GM23248 (cell line): ENCODE data around the gene KLHL28. TPM values are rescaled to one million over a fixed set of nuclear protein-coding genes. Genes with fewer than 3 reads are reported as not detected.

Experiments used
- DNase-seq: peaks from one replicate; pipeline ENCODE4 v3.0.0-alpha.2; 2015
- H2AFZ ChIP-seq: fragments of 200-600 bp; sonication (generic); 2 replicates; pipeline ENCODE4 v1.6.1; 2016; ENCODE audit warnings: antibody characterized with exemption
- H3F3A ChIP-seq: fragments of 200-600 bp; sonication (generic); 2 replicates; pipeline ENCODE4 v1.6.1; 2016; ENCODE audit warnings: mild to moderate bottlenecking, antibody characterized with exemption, mixed run types; ENCODE audit not compliant: insufficient read depth
- H3K27ac ChIP-seq: fragments of 200-600 bp; sonication (generic); 2 replicates; pipeline ENCODE4 v1.5.1; 2016; ENCODE audit warnings: mild to moderate bottlenecking
- H3K27me3 ChIP-seq: fragments of 200-600 bp; sonication (generic); replicated peaks from 2 replicates; pipeline ENCODE4 v1.6.1; 2016; ENCODE audit warnings: mild to moderate bottlenecking; ENCODE audit not compliant: insufficient read depth
- H3K36me3 ChIP-seq: fragments of 200-600 bp; sonication (generic); 2 replicates; pipeline ENCODE4 v1.6.1; 2016; ENCODE audit warnings: low read depth, mild to moderate bottlenecking
- H3K4me1 ChIP-seq: fragments of 200-600 bp; sonication (generic); 2 replicates; pipeline ENCODE4 v1.6.1; 2016; ENCODE audit warnings: mild to moderate bottlenecking; ENCODE audit not compliant: insufficient read depth
- H3K4me2 ChIP-seq: fragments of 200-600 bp; sonication (generic); one replicate; pipeline ENCODE4 v1.6.1; 2016; ENCODE audit warnings: mild to moderate bottlenecking; ENCODE audit not compliant: unreplicated experiment
- H3K4me3 ChIP-seq: fragments of 200-600 bp; sonication (generic); 2 replicates; pipeline ENCODE4 v1.5.1; 2016; ENCODE audit warnings: mild to moderate bottlenecking
- H3K79me2 ChIP-seq: fragments of 200-600 bp; sonication (generic); 2 replicates; pipeline ENCODE4 v1.6.1; 2016; ENCODE audit warnings: mild to moderate bottlenecking; ENCODE audit not compliant: insufficient read depth
- H3K9ac ChIP-seq: fragments of 200-600 bp; sonication (generic); 2 replicates; pipeline ENCODE4 v1.6.1; 2016; ENCODE audit warnings: mild to moderate bottlenecking
- H3K9me2 ChIP-seq: fragments of 200-600 bp; sonication (generic); 2 replicates; pipeline ENCODE4 v1.6.1; 2016; ENCODE audit warnings: mixed run types, mild to moderate bottlenecking, moderate library complexity; ENCODE audit not compliant: insufficient read depth
- H3K9me3 ChIP-seq: fragments of 200-600 bp; sonication (generic); one replicate; pipeline ENCODE4 v1.6.1; 2017; ENCODE audit warnings: low read depth
- H4K20me1 ChIP-seq: fragments of 200-600 bp; sonication (generic); 2 replicates; pipeline ENCODE4 v1.6.0; 2016; ENCODE audit not compliant: insufficient read depth
- EZH2 ChIP-seq: fragments of 200-600 bp; sonication (generic); IDR thresholded peaks from 2 replicates; pipeline ENCODE4 v1.6.1; 2018; ENCODE audit warnings: antibody characterized with exemption, mild to moderate bottlenecking; ENCODE audit not compliant: insufficient read depth, poor library complexity, severe bottlenecking
- EZH2phosphoT487 ChIP-seq: fragments of 200-600 bp; sonication (generic); IDR thresholded peaks from 2 replicates; pipeline ENCODE4 v1.6.1; 2018; ENCODE audit warnings: antibody characterized with exemption, moderate library complexity, mild to moderate bottlenecking, low read depth; ENCODE audit not compliant: insufficient read depth
- WGBS, 2 experiments: methylation state at CpG; one replicate each; pipeline ENCODE4 v1.1.6; 2015 to 2017; ENCODE audit warnings: low lambda C conversion rate in 2 of 2, low coverage in 1 of 2; ENCODE audit errors: missing lambda C conversion rate in 2 of 2; 5-methylcytosine and 5-hydroxymethylcytosine counted together
- in situ Hi-C: fragments of 300-500 bp; cut with MboI; formaldehyde crosslinking; loops from 2 replicates; pipeline ENCODE4 v1.15.0; 2020
- polyA plus RNA-seq: library from polyadenylated mRNA; unstranded; fragments of >200 nt; fragmentation: Nextera tagmentation; extraction: Ambion mirVana; gene quantifications from 2 replicates; pipeline ENCODE4 v1.2.1, GENCODE V29; 2016
- total RNA-seq: library from RNA; depleted of rRNA; stranded (reverse); fragments of >200 nt; shearing (Covaris generic); gene quantifications from 2 replicates; pipeline ENCODE4 v1.2.3, GENCODE V29; 2014

Gene KLHL28
- total and polyA plus RNA-seq, 2 experiments from 2014 or later, result 10.3 to 13.1 TPM

GRCh38 chr14:44990533-44990932 is 28.8 kb upstream of the KLHL28 start:
- H3F3A ChIP-seq, result no peaks in the 10 kb centered on the region
- no peak for DNase-seq
- 68 to 71% methylated on average over 2 of the region's 2 CpGs for WGBS, 2 experiments
- no peak overlapping the region for H3K9ac ChIP-seq
- in situ Hi-C loops, result no loop called here
- H3K79me2 ChIP-seq, result peaks cover 70% of the 10 kb centered on the region
- no peak overlapping the region for H3K4me2 ChIP-seq
- no peak overlapping the region for H2AFZ ChIP-seq
- H3K9me2 ChIP-seq, result no peaks in the 10 kb centered on the region
- no peak overlapping the region for H3K4me3 ChIP-seq
- no peaks in the 10 kb centered on the region for H3K9me3 ChIP-seq
- no peaks in the 10 kb centered on the region for H3K36me3 ChIP-seq
- H3K27ac ChIP-seq, result no peak overlapping the region
- H4K20me1 ChIP-seq, result no peaks in the 10 kb centered on the region
- TF ChIP-seq EZH2phosphoT487, result no peak
- TF ChIP-seq EZH2, result no peak
- no peaks in the 10 kb centered on the region for H3K27me3 ChIP-seq
- no peaks in the 10 kb centered on the region for H3K4me1 ChIP-seq

- Histone ChIP-seq H3K4me1 (no peaks in the 10 kb centered on the region), H3K9ac (no peak overlapping the region), H3K36me3 (no peaks in the 10 kb centered on the region), H3K79me2 (peaks cover 71% of the 10 kb centered on the region), H3K27me3 (no peaks in the 10 kb centered on the region), H3F3A (no peaks in the 10 kb centered on the region), H3K27ac (no peak overlapping the region), H3K9me3 (no peaks in the 10 kb centered on the region), H3K9me2 (no peaks in the 10 kb centered on the region), H4K20me1 (no peaks in the 10 kb centered on the region), H3K4me2 (no peak overlapping the region), H2AFZ (no peak overlapping the region), H3K4me3 (no peak overlapping the region)
- DNase-seq, result no peak
- TF ChIP-seq EZH2 (no peak), EZH2phosphoT487 (no peak)
- WGBS, 2 experiments, result 85 to 87% methylated on average over 3 of the region's 3 CpGs
- in situ Hi-C loops, result no loop called here
Observed at GRCh38 chr14:44989497-44990440, 28.0 kb upstream of the KLHL28 start.

DNA sequence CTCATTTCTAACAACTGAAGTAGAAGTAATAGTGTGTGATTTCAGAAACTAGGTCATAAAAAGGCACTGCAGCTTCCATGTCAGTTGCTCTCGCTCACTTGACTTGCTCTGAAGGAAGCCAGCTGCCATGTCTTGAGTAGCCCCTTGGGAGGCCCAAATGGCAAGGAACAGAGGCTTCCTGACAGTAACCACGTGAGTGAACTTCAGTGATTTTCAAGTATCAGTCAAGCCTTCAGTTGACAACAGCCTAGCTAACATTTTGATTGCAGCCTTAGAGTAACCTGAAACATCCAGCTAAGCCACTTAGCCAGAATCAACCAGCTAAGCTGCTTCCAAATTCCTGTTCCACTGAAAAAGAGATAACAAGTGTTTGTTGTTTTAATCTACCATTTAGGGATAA is 26.9 kb upstream of the KLHL28 start:
- H4K20me1 ChIP-seq, result no peaks in the 10 kb centered on the region
- H3K79me2 ChIP-seq, result peaks cover 70% of the 10 kb centered on the region
- H3K4me1 ChIP-seq, result no peaks in the 10 kb centered on the region
- 46 to 50% methylated on average over 2 of the region's 2 CpGs for WGBS, 2 experiments
- no peaks in the 10 kb centered on the region for H3K27me3 ChIP-seq
- DNase-seq, result no peak
- no peaks in the 10 kb centered on the region for H3F3A ChIP-seq
- no peak overlapping the region for H3K4me2 ChIP-seq
- no peaks in the 10 kb centered on the region for H3K9me2 ChIP-seq
- no peaks in the 10 kb centered on the region for H3K9me3 ChIP-seq
- no peak overlapping the region for H3K9ac ChIP-seq
- no peak overlapping the region for H3K27ac ChIP-seq
- no peak overlapping the region for H2AFZ ChIP-seq
- TF ChIP-seq EZH2phosphoT487, result no peak
- TF ChIP-seq EZH2, result no peak
- in situ Hi-C loops, result no loop called here
- H3K36me3 ChIP-seq, result no peaks in the 10 kb centered on the region
- no peak overlapping the region for H3K4me3 ChIP-seq

DNA sequence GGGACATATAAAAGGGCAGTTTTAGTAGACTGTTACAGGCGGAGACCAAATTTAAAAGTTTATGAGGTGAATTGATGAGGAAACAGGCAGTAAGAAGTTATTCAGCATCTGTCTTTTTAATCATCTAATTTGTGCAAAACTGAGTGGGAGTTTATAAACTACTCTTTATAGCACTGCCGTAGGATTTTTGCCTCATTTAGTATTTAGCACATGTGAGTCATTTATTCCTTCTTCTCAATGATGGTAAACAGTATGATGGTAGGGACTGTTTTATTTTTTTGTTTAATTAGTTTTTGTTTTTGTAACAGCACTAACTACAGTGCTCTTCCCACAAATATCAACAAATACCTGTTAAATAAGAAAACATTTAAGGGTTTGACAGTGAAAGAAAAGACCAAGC is 20.8 kb upstream of the KLHL28 start:
- Histone ChIP-seq H3K4me1 (no peaks in the 10 kb centered on the region), H3K9me3 (no peaks in the 10 kb centered on the region), H4K20me1 (no peaks in the 10 kb centered on the region), H3K27me3 (no peaks in the 10 kb centered on the region), H3K9ac (no peak overlapping the region), H3K79me2 (peaks cover 94% of the 10 kb centered on the region), H3K9me2 (no peaks in the 10 kb centered on the region), H3K36me3 (no peaks in the 10 kb centered on the region), H3K27ac (no peak overlapping the region), H3K4me3 (no peak overlapping the region), H2AFZ (no peak overlapping the region), H3F3A (no peaks in the 10 kb centered on the region), H3K4me2 (no peak overlapping the region)
- in situ Hi-C loops, result no loop called here
- WGBS, 2 experiments, result 84 to 92% methylated on average over 2 of the region's 2 CpGs
- DNase-seq, result peak; percentile 28
- TF ChIP-seq EZH2phosphoT487 (no peak), EZH2 (no peak)
